HCT116 (cell line): ENCODE measurements around the gene ZNF414. TPM values are rescaled to one million over a fixed set of nuclear protein-coding genes. Genes with fewer than 3 reads are reported as not detected.

ENCODE experiments used
- ATAC-seq: fragments of 200-7000 bp; cut with Tn5 transposase; 2 replicates; pipeline ENCODE4 v1.9.1; 2020; ENCODE audit warnings: mild to moderate bottlenecking, moderate library complexity
- BruUV-seq: library from RNA; stranded (reverse); fragments of 400-500 nt; replicated peaks from 2 replicates; lab custom pipeline; 2021; lab: Mats Ljungman, UMichigan
- CTCF ChIA-PET: fragments of 300-600 bp; sonication (Branson Sonifier 250); formaldehyde crosslinking; loops from one replicate; lab custom pipeline; 2021; ENCODE audit warnings: antibody characterized with exemption; lab: Charles Lee
- POLR2A ChIA-PET: fragments of 300-600, 350-600 bp; sonication (Branson Sonifier 250); formaldehyde crosslinking; loops from one replicate; lab custom pipeline; 2021; ENCODE audit warnings: antibody characterized with exemption; lab: Charles Lee
- RAD21 ChIA-PET, 2 experiments: fragments of 300-600 bp; sonication (Branson Sonifier 250); formaldehyde crosslinking; loops; one replicate each; lab custom pipeline; 2023; ENCODE audit warnings: low total read pairs in 2 of 2; ENCODE audit not compliant: uncharacterized antibody in 2 of 2, unreplicated experiment in 2 of 2, low non-redundant PET in 1 of 2; lab: Charles Lee
- DNase-seq: peaks from one replicate; pipeline ENCODE4 v3.0.0-alpha.2; 2010; ENCODE audit warnings: low read depth, low spot score
- H2AFZ ChIP-seq: fragments of 200-600 bp; shearing (Covaris generic), sonication (generic); 2 replicates; pipeline ENCODE4 v1.6.1; 2017; ENCODE audit warnings: low read depth, mixed run types, mixed read lengths, antibody characterized with exemption, low read length; ENCODE audit not compliant: poor library complexity, severe bottlenecking
- H3K27ac ChIP-seq: 2 replicates; pipeline ENCODE4 v1.5.1; 2012; ENCODE audit warnings: low read depth, low read length
- H3K27me3 ChIP-seq: fragments of 200-600 bp; sonication (generic); 2 replicates; pipeline ENCODE4 v1.6.1; 2016; ENCODE audit warnings: mixed run types, low read length, mixed read lengths; ENCODE audit not compliant: insufficient read depth
- H3K36me3 ChIP-seq, 2 experiments: fragments of 200-500 bp in 1 of 2; fragments of 200-600 bp in 1 of 2; sonication (Bioruptor generic) in 1 of 2; sonication (generic) in 1 of 2; 2 replicates each; pipeline versions ENCODE4 v1.5.1 to v1.6.1; 2014 to 2016; ENCODE audit warnings: low read length in 2 of 2, inconsistent platforms in 1 of 2, mixed read lengths in 1 of 2, mixed run types in 1 of 2; ENCODE audit not compliant: insufficient read depth in 2 of 2, control insufficient read depth in 1 of 2
- H3K4me1 ChIP-seq, 2 experiments: fragments of 200-600 bp in 1 of 2; sonication (generic) in 1 of 2; 2 replicates each; pipeline versions ENCODE4 v1.5.1 to v1.6.1; 2012 to 2017; ENCODE audit warnings: low read length in 2 of 2, inconsistent platforms in 1 of 2, mild to moderate bottlenecking in 1 of 2, mixed read lengths in 1 of 2, mixed run types in 1 of 2, moderate library complexity in 1 of 2; ENCODE audit not compliant: insufficient read depth in 2 of 2, control insufficient read depth in 1 of 2
- H3K4me2 ChIP-seq: fragments of 200-600 bp; sonication (generic); 2 replicates; pipeline ENCODE4 v1.6.1; 2017; ENCODE audit warnings: mixed run types, low read length, mixed read lengths
- H3K4me3 ChIP-seq, 2 experiments: fragments of 200-600 bp in 1 of 2; sonication (generic) in 1 of 2; replicated peaks in 1 of 2; 2 replicates each; pipeline ENCODE4 v1.5.1; 2011 to 2016; ENCODE audit warnings: low read length in 2 of 2, control low read depth in 1 of 2, low read depth in 1 of 2, mild to moderate bottlenecking in 1 of 2, mixed read lengths in 1 of 2, mixed run types in 1 of 2
- H3K79me2 ChIP-seq: fragments of 200-600 bp; sonication (generic); 2 replicates; pipeline ENCODE4 v1.6.1; 2017; ENCODE audit warnings: mild to moderate bottlenecking, mixed run types, low read length, moderate library complexity, mixed read lengths; ENCODE audit not compliant: insufficient read depth
- H3K9ac ChIP-seq: fragments of 200-600 bp; sonication (generic); 2 replicates; pipeline ENCODE4 v1.6.1; 2016; ENCODE audit warnings: low read length, mixed read lengths
- H3K9me2 ChIP-seq: fragments of 200-600 bp; sonication (generic), shearing (Covaris generic); 2 replicates; pipeline ENCODE4 v1.6.1; 2017; ENCODE audit warnings: mixed run types, mild to moderate bottlenecking, moderate library complexity; ENCODE audit not compliant: insufficient read depth
- H3K9me3 ChIP-seq, 2 experiments: fragments of 200-500 bp in 1 of 2; fragments of 200-600 bp in 1 of 2; sonication (Bioruptor generic) in 1 of 2; sonication (generic) in 1 of 2; 2 replicates each; pipeline ENCODE4 v1.6.1; 2014 to 2017; ENCODE audit warnings: low read length in 2 of 2, mixed read lengths in 2 of 2, inconsistent platforms in 1 of 2, low read depth in 1 of 2, mild to moderate bottlenecking in 1 of 2, mixed run types in 1 of 2, moderate library complexity in 1 of 2; ENCODE audit not compliant: control insufficient read depth in 1 of 2, insufficient read depth in 1 of 2
- H4K20me1 ChIP-seq: fragments of 200-600 bp; sonication (generic), shearing (Covaris generic); 2 replicates; pipeline ENCODE4 v1.6.1; 2017; ENCODE audit warnings: mixed run types, mild to moderate bottlenecking, moderate library complexity; ENCODE audit not compliant: insufficient read depth
- ATF3 ChIP-seq: IDR thresholded peaks from 2 replicates; pipeline ENCODE4 v1.6.1; 2012
- CBX3 ChIP-seq: IDR thresholded peaks from 2 replicates; pipeline ENCODE4 v1.6.1; 2012; ENCODE audit warnings: low read depth
- CEBPB ChIP-seq: IDR thresholded peaks from 2 replicates; pipeline ENCODE4 v1.6.1; 2012; ENCODE audit warnings: low read depth
- CTCF ChIP-seq, 3 experiments: fragments of 200-600 bp in 1 of 3; sonication (generic) in 1 of 3; IDR thresholded peaks in 2 of 3; conservative IDR thresholded peaks in 1 of 3; 2 replicates each; pipeline ENCODE4 v1.5.1; 2012 to 2017; ENCODE audit warnings: low read depth in 2 of 3, low read length in 2 of 3, antibody characterized with exemption in 1 of 3, borderline replicate concordance in 1 of 3, control low read depth in 1 of 3, mild to moderate bottlenecking in 1 of 3, mixed read lengths in 1 of 3, mixed run types in 1 of 3, moderate library complexity in 1 of 3; ENCODE audit not compliant: insufficient read depth in 1 of 3
- EGR1 ChIP-seq: IDR thresholded peaks from 2 replicates; pipeline ENCODE4 v1.6.1; 2012; ENCODE audit warnings: low read depth
- ELF1 ChIP-seq: IDR thresholded peaks from 2 replicates; pipeline ENCODE4 v1.6.1; 2012; ENCODE audit warnings: low read depth, borderline replicate concordance
- EZH2phosphoT487 ChIP-seq: fragments of 200-600 bp; IDR thresholded peaks from 2 replicates; pipeline ENCODE4 v1.6.1; 2018; ENCODE audit warnings: antibody characterized with exemption, borderline replicate concordance
- POLR2AphosphoS5 ChIP-seq: IDR thresholded peaks from 2 replicates; pipeline ENCODE4 v1.6.1; 2011; ENCODE audit warnings: mild to moderate bottlenecking, low read depth, low read length, moderate library complexity
- RAD21 ChIP-seq: IDR thresholded peaks from 2 replicates; pipeline ENCODE4 v1.6.1; 2012; ENCODE audit warnings: low read depth, mild to moderate bottlenecking
- SIN3A ChIP-seq: IDR thresholded peaks from 2 replicates; pipeline ENCODE4 v1.6.1; 2012; ENCODE audit warnings: low read depth
- SP1 ChIP-seq: IDR thresholded peaks from 2 replicates; pipeline ENCODE4 v1.6.1; 2012; ENCODE audit warnings: low read depth
- SRF ChIP-seq: IDR thresholded peaks from 2 replicates; pipeline ENCODE4 v1.6.1; 2012; ENCODE audit warnings: low read depth
- YY1 ChIP-seq: IDR thresholded peaks from 2 replicates; pipeline ENCODE4 v1.6.1; 2011; ENCODE audit warnings: low read length, low read depth, moderate library complexity, mild to moderate bottlenecking; ENCODE audit not compliant: insufficient replicate concordance; ENCODE audit errors: extremely low read depth
- ZFX ChIP-seq: fragments of 450-650 bp; IDR thresholded peaks from 2 replicates; pipeline ENCODE4 v1.6.1; 2017
- intact Hi-C: fragments of 100-400 bp; cut with micrococcal nuclease; formaldehyde crosslinking; loops from 2 replicates; pipeline ENCODE4 v1.10.0; 2022
- total RNA-seq: library from RNA; stranded (reverse); gene quantifications from one replicate; pipeline ENCODE4 v1.2.1, GENCODE V29; 2021; ENCODE audit not compliant: unreplicated experiment
- TF ChIP-seq, protein P1 (sequence below): IDR thresholded peaks from 2 replicates; pipeline ENCODE4 v1.6.1; 2012

ZNF414 gene
- total RNA-seq, 1 experiment from 2014 or later, result 31.9 TPM

DNA sequence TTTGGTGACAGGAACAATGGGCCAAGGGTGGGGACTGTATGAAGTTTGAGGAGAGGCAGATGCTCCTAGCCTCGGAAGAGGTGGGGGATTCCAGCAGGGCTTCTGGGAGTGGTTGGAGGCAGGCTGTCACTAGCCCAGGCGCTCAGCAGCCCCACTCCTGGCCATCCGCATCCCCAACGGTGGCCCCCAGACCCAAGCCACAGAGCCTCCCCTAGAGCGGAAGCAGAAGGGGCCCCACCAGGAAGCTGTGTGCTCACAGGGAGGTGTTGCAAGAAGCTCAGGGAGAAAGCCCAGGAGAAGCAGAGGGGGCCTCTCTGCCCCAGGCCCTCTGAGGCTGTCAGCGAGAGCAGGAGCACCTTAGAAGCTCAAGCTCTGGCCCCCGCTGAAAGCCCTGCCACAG lies 19.8 kb downstream of the ZNF414 start:
- Histone ChIP-seq H3K79me2 (no peaks in the 10 kb centered on the region), H3K4me1 (peaks cover 0 to 3% of the 10 kb centered on the region in 2 experiments; a peak in 1 of 4 replicates), H3K9me2 (no peaks in the 10 kb centered on the region), H3K9ac (no peak overlapping the region), H4K20me1 (no peaks in the 10 kb centered on the region), H3K4me2 (no peak overlapping the region), H3K27ac (no peak overlapping the region), H3K36me3 (no peaks in the 10 kb centered on the region), H2AFZ (no peak overlapping the region), H3K9me3 (no peaks in the 10 kb centered on the region), H3K4me3 (no peak overlapping the region), H3K27me3 (no peaks in the 10 kb centered on the region)
- ChIA-PET POLR2A (no interaction called here), RAD21 (no interaction called here), CTCF (interaction anchor here (1.5 kb wide), 1 partner anchor 11 kb away, joined by 4 read pairs; no protein-coding TSS in a partner anchor)
- DNase-seq (no peak), ATAC-seq (no peak)
- BruUV-seq, result no TSS peak
- intact Hi-C loops, result no loop called here
- TF ChIP-seq CBX3 (no peak), YY1 (no peak), SP1 (no peak), RAD21 (no peak), EGR1 (no peak), ATF3 (no peak), ELF1 (no peak), SIN3A (no peak), CEBPB (no peak), SRF (no peak), EZH2phosphoT487 (no peak), ZFX (no peak)
- TF ChIP-seq, protein P1, sequence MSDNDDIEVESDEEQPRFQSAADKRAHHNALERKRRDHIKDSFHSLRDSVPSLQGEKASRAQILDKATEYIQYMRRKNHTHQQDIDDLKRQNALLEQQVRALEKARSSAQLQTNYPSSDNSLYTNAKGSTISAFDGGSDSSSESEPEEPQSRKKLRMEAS, result no peak

- Histone ChIP-seq H3K4me1 (peaks cover 0 to 3% of the 10 kb centered on the region in 2 experiments; a peak in 1 of 4 replicates), H3K9ac (no peak overlapping the region), H3K27ac (no peak overlapping the region), H3K9me2 (no peaks in the 10 kb centered on the region), H4K20me1 (no peaks in the 10 kb centered on the region), H3K79me2 (no peaks in the 10 kb centered on the region; the same call in 1 of the 2 replicates), H3K4me3 (no peak overlapping the region), H3K27me3 (no peaks in the 10 kb centered on the region), H2AFZ (no peak overlapping the region), H3K9me3 (no peaks in the 10 kb centered on the region), H3K36me3 (peaks cover 12 to 19% of the 10 kb centered on the region in 2 experiments; a peak in 3 of 4 replicates), H3K4me2 (no peak overlapping the region)
- DNase-seq (no peak), ATAC-seq (peak; percentile 51; the same call in 1 of the 2 replicates)
- ChIA-PET CTCF (no interaction called here), POLR2A (no interaction called here), RAD21 (no interaction called here)
- intact Hi-C loops, result no loop called here
- no peak for TF ChIP-seq POLR2AphosphoS5
- TF ChIP-seq CTCF (IDR thresholded peaks at IDR 0.05 in 2 of 3, conservative IDR thresholded peaks at IDR 0.05 in 1 of 3; ENCODE audit: borderline replicate concordance in 1 of 3, insufficient read depth in 1 of 3, low read depth in 2 of 3, low read length in 2 of 3), result peak in 1 of 3 experiments; percentile 33; a peak in 2 of 6 replicates
- no TSS peak for BruUV-seq
Measured at GRCh38 chr19:8491574-8491973, 22.4 kb downstream of the ZNF414 start.
